ENCODE data around the gene TNFRSF8.

TNFRSF8 gene

GRCh38 chr1:12060500-12060899 lies 2.6 kb upstream of the TNFRSF8 start:
- no peak for DNase-seq (ENCODE audit: low read depth)

GRCh38 chr1:12064073-12064969 lies 1.2 kb downstream of the TNFRSF8 start:
- DNase-seq (ENCODE audit: low read depth) = no peak

- no peak for DNase-seq (ENCODE audit: low read depth)
These were observed 2.8 kb downstream of the TNFRSF8 start for GRCh38 chr1:12065872-12066271.

- DNase-seq (ENCODE audit: low read depth) = no peak
These were observed 5.1 kb downstream of the TNFRSF8 start for GRCh38 chr1:12067900-12068821.

- no peak for DNase-seq (ENCODE audit: low read depth)
These were observed 6.6 kb downstream of the TNFRSF8 start for GRCh38 chr1:12069623-12070244.

- no peak for DNase-seq (ENCODE audit: low read depth)
These were observed 8.8 kb downstream of the TNFRSF8 start for GRCh38 chr1:12071892-12072291.

- no peak for DNase-seq (ENCODE audit: low read depth)
These were observed 9.6 kb downstream of the TNFRSF8 start for GRCh38 chr1:12072741-12073140.

- DNase-seq (ENCODE audit: low read depth) = no peak
These were observed 10.7 kb downstream of the TNFRSF8 start for GRCh38 chr1:12073796-12074195.

- no peak for DNase-seq (ENCODE audit: low read depth)
These were observed 12.4 kb downstream of the TNFRSF8 start for GRCh38 chr1:12075195-12076114.

- no peak for DNase-seq (ENCODE audit: low read depth)
These were observed 13.4 kb downstream of the TNFRSF8 start for GRCh38 chr1:12076425-12077005.

GRCh38 chr1:12078575-12078937 lies 15.5 kb downstream of the TNFRSF8 start:
- DNase-seq (ENCODE audit: low read depth) = no peak

- peak; percentile 45 for DNase-seq (ENCODE audit: low read depth)
These were observed 16.1 kb downstream of the TNFRSF8 start for GRCh38 chr1:12078938-12079861.

- DNase-seq (ENCODE audit: low read depth) = no peak
These were observed 17.1 kb downstream of the TNFRSF8 start for GRCh38 chr1:12080156-12080555.

- no peak for DNase-seq (ENCODE audit: low read depth)
These were observed 17.9 kb downstream of the TNFRSF8 start for GRCh38 chr1:12080773-12081556.

GRCh38 chr1:12081648-12082396 lies 18.7 kb downstream of the TNFRSF8 start:
- DNase-seq (ENCODE audit: low read depth) = no peak

GRCh38 chr1:12082988-12083387 lies 19.9 kb downstream of the TNFRSF8 start:
- no peak for DNase-seq (ENCODE audit: low read depth)

- DNase-seq (ENCODE audit: low read depth) = no peak
These were observed 20.7 kb downstream of the TNFRSF8 start for GRCh38 chr1:12083766-12084165.

GRCh38 chr1:12085643-12086260 lies 22.6 kb downstream of the TNFRSF8 start:
- DNase-seq (ENCODE audit: low read depth) = no peak
